WTC11 (cell line): Measurements from ENCODE around the gene TSLP. TPM values are rescaled to one million over a fixed set of nuclear protein-coding genes. Genes with fewer than 3 reads are reported as not detected.

Experiments used
- ATAC-seq: fragments of 200-7000 bp; cut with Tn5 transposase; 2 replicates; pipeline ENCODE4 v1.10.0; 2021; ENCODE audit warnings: mild to moderate bottlenecking, moderate library complexity
- CTCF ChIA-PET: fragments of 300-600 bp; sonication (Branson Sonifier 250); formaldehyde crosslinking; loops from one replicate; lab custom pipeline; 2021; ENCODE audit warnings: antibody characterized with exemption; lab: Charles Lee
- POLR2A ChIA-PET: fragments of 350-600 bp; sonication (Branson Sonifier 250); formaldehyde crosslinking; loops from one replicate; lab custom pipeline; 2021; ENCODE audit warnings: antibody characterized with exemption; lab: Charles Lee
- DNase-seq: peaks from one replicate; pipeline ENCODE4 v3.0.0; 2021; ENCODE audit warnings: low spot score
- H3K27ac Mint-ChIP-seq: 2 replicates; pipeline ENCODE4 v1.8.0; 2021; ENCODE audit warnings: mixed read lengths
- H3K27me3 Mint-ChIP-seq: 2 replicates; pipeline ENCODE4 v1.8.0; 2021; ENCODE audit warnings: low read depth, mild to moderate bottlenecking, moderate library complexity, mixed read lengths
- H3K36me3 Mint-ChIP-seq: 2 replicates; pipeline ENCODE4 v1.8.0; 2021; ENCODE audit warnings: mixed read lengths
- H3K4me1 Mint-ChIP-seq: 2 replicates; pipeline ENCODE4 v1.8.0; 2022; ENCODE audit warnings: mixed read lengths
- H3K4me3 Mint-ChIP-seq: 2 replicates; pipeline ENCODE4 v1.8.0; 2021; ENCODE audit warnings: mild to moderate bottlenecking, moderate library complexity, mixed read lengths
- H3K9me3 Mint-ChIP-seq: 2 replicates; pipeline ENCODE4 v1.8.0; 2021; ENCODE audit warnings: mixed read lengths
- ARID4B ChIP-seq: sonication (generic); formaldehyde crosslinking; IDR thresholded peaks from 2 replicates; pipeline ENCODE4 v1.8.0; 2023; ENCODE audit warnings: missing genetic modification reagents, mild to moderate bottlenecking, borderline replicate concordance
- ATF1 ChIP-seq: sonication (generic); formaldehyde crosslinking; IDR thresholded peaks from 2 replicates; pipeline ENCODE4 v1.8.1; 2023; ENCODE audit warnings: mild to moderate bottlenecking, moderate library complexity, missing genetic modification reagents
- ERG ChIP-seq: fragments of 250-450 bp; sonication (Bioruptor Pico); IDR thresholded peaks from 2 replicates; pipeline ENCODE4 v1.8.0; 2021; ENCODE audit warnings: mild to moderate bottlenecking
- ETV6 ChIP-seq: sonication (generic); formaldehyde crosslinking; IDR thresholded peaks from 2 replicates; pipeline ENCODE4 v1.8.1; 2022; ENCODE audit warnings: mild to moderate bottlenecking, missing genetic modification reagents
- FOXP1 ChIP-seq: sonication (generic); formaldehyde crosslinking; IDR thresholded peaks from 2 replicates; pipeline ENCODE4 v1.8.0; 2022; ENCODE audit warnings: missing genetic modification reagents, mild to moderate bottlenecking, moderate library complexity, borderline replicate concordance
- JAZF1 ChIP-seq: fragments of 250-450 bp; sonication (Bioruptor Pico); IDR thresholded peaks from 2 replicates; pipeline ENCODE4 v1.9.0; 2021; ENCODE audit warnings: moderate library complexity, mild to moderate bottlenecking, inconsistent platforms
- JUN ChIP-seq: sonication (generic); formaldehyde crosslinking; IDR thresholded peaks from 2 replicates; pipeline ENCODE4 v1.8.0; 2023; ENCODE audit warnings: mild to moderate bottlenecking, missing genetic modification reagents
- NFE2L1 ChIP-seq: sonication (generic); formaldehyde crosslinking; IDR thresholded peaks from 2 replicates; pipeline ENCODE4 v1.8.1; 2023; ENCODE audit warnings: missing genetic modification reagents
- NFYB ChIP-seq: sonication (generic); formaldehyde crosslinking; conservative IDR thresholded peaks from 2 replicates; pipeline ENCODE4 v1.8.0; 2022; ENCODE audit warnings: low read depth, missing genetic modification reagents
- NR1H2 ChIP-seq: sonication (generic); formaldehyde crosslinking; IDR thresholded peaks from 2 replicates; pipeline ENCODE4 v1.9.0; 2021; ENCODE audit warnings: mild to moderate bottlenecking, moderate library complexity, missing genetic modification reagents
- SMAD4 ChIP-seq: sonication (generic); formaldehyde crosslinking; IDR thresholded peaks from 2 replicates; pipeline ENCODE4 v1.8.0; 2022; ENCODE audit warnings: mild to moderate bottlenecking, missing genetic modification reagents
- SOX15 ChIP-seq: fragments of 250-450 bp; sonication (Bioruptor Pico); IDR thresholded peaks from 2 replicates; pipeline ENCODE4 v1.9.0; 2021; ENCODE audit warnings: mild to moderate bottlenecking
- TEAD4 ChIP-seq: sonication (generic); formaldehyde crosslinking; IDR thresholded peaks from 2 replicates; pipeline ENCODE4 v1.8.0; 2022; ENCODE audit warnings: mild to moderate bottlenecking, missing genetic modification reagents
- USF2 ChIP-seq: sonication (generic); formaldehyde crosslinking; IDR thresholded peaks from 2 replicates; pipeline ENCODE4 v1.8.1; 2023; ENCODE audit warnings: mild to moderate bottlenecking, missing genetic modification reagents, moderate library complexity
- ZNF416 ChIP-seq: fragments of 250-450 bp; sonication (Bioruptor Pico); IDR thresholded peaks from 2 replicates; pipeline ENCODE4 v1.9.0; 2021; ENCODE audit warnings: mild to moderate bottlenecking, inconsistent platforms
- total RNA-seq: library from RNA; stranded (reverse); gene quantifications from 3 replicates; pipeline ENCODE4 v1.2.3, GENCODE V29; 2021
- TF ChIP-seq, protein P1 (sequence below): fragments of 250-450 bp; sonication (Bioruptor Pico); IDR thresholded peaks from 2 replicates; pipeline ENCODE4 v1.9.0; 2021; ENCODE audit warnings: moderate library complexity, mild to moderate bottlenecking, inconsistent platforms, borderline replicate concordance
- TF ChIP-seq, protein P2 (sequence below): sonication (generic); formaldehyde crosslinking; IDR thresholded peaks from 2 replicates; pipeline ENCODE4 v1.8.1; 2022; ENCODE audit warnings: mild to moderate bottlenecking, moderate library complexity, missing genetic modification reagents
- TF ChIP-seq, protein P3 (sequence below): fragments of 250-450 bp; sonication (Bioruptor Pico); conservative IDR thresholded peaks from 2 replicates; pipeline ENCODE4 v1.9.0; 2021; ENCODE audit warnings: mild to moderate bottlenecking
- TF ChIP-seq, protein P4 (sequence below): sonication (generic); formaldehyde crosslinking; conservative IDR thresholded peaks from 2 replicates; pipeline ENCODE4 v1.8.1; 2022; ENCODE audit warnings: mild to moderate bottlenecking, missing genetic modification reagents
- TF ChIP-seq, protein P5 (sequence below): fragments of 250-450 bp; sonication (Bioruptor Pico); IDR thresholded peaks from 2 replicates; pipeline ENCODE4 v2.1.2; 2022; ENCODE audit warnings: mild to moderate bottlenecking, moderate library complexity

TSLP gene
- total RNA-seq, 1 experiment from 2014 or later, result 0.87 TPM

GRCh38 chr5:111061618-111062017, 9.9 kb upstream of the TSLP start (continued):
- TF ChIP-seq, protein P1, sequence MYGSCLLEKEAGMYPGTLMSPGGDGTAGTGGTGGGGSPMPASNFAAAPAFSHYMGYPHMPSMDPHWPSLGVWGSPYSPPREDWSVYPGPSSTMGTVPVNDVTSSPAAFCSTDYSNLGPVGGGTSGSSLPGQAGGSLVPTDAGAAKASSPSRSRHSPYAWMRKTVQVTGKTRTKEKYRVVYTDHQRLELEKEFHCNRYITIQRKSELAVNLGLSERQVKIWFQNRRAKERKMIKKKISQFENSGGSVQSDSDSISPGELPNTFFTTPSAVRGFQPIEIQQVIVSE (CRISPR knock-in tag), result no peak
- TF ChIP-seq, protein P2, sequence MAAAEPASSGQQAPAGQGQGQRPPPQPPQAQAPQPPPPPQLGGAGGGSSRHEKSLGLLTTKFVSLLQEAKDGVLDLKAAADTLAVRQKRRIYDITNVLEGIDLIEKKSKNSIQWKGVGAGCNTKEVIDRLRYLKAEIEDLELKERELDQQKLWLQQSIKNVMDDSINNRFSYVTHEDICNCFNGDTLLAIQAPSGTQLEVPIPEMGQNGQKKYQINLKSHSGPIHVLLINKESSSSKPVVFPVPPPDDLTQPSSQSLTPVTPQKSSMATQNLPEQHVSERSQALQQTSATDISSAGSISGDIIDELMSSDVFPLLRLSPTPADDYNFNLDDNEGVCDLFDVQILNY (CRISPR knock-in tag), result no peak

DNA sequence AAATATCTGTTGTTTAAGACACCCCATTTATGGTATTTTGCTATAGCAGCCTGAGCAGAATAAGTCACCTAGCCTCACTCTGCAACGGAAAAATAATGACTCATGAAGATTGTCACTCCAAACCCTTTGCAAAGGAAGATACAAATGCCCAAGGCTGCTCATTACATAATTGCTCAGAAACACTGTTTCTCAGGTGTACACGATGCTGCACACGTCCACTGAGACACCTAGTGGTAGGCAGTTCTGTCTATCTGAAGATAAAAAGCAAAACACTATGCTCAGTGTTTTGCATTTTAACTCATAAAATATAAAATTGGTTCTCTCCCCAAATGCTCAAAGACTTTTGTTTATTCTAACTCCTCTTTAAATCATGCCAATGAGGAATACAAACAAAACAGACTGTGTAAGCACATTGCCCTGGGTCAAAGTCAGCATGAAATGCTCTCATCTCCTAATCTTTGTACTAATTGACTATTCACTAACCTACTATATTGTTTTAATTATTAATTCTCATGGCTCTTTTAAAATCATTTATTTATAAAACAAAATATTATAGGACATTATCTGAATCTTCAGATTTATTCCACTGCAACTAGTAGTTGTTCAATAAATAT, 7.7 kb upstream of the TSLP start:
- Mint-ChIP-seq H3K27me3 (peaks cover 20% of the 10 kb centered on the region), H3K27ac (no peak overlapping the region), H3K4me3 (no peak overlapping the region), H3K9me3 (no peaks in the 10 kb centered on the region), H3K36me3 (no peaks in the 10 kb centered on the region)
- CTCF ChIA-PET, result no interaction called here
- no peak for DNase-seq
- TF ChIP-seq SOX15 (no peak), JUN (CRISPR knock-in tag) (no peak), ARID4B (CRISPR knock-in tag) (no peak), ZNF416 (no peak), NFYB (no peak), SMAD4 (no peak), ATF1 (no peak)
- TF ChIP-seq, protein P3, sequence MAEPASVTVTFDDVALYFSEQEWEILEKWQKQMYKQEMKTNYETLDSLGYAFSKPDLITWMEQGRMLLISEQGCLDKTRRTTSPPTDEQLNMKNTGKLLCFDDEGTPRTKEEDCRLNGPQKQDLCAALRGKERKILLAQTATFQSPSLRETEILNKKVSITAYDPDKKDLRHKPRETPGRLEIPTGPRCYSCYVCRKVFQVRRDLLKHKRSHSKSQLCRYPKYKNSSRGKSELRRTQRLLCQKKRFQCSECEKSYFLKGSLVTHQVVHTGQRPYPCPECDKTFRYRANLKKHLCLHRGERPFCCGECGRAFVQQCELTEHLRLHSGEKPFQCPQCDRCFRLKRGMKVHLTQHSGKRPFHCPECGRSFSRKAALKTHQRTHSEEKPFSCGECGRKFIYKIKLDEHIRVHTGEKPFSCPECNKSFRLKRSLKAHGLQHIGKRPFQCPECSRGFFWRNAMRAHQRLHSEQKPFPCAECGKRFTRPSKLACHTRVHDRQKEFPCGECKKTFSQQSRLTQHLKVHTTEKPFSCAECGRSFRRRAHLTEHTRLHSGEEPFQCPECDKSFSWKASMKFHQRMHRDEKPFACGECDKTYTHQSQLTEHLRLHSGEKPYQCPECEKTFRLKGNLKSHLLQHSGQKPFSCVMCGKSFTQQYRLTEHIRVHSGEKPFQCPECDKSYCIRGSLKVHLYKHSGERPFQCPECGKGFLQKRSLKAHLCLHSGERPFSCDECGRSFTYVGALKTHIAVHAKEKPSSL, result no peak
- TF ChIP-seq, protein P4, sequence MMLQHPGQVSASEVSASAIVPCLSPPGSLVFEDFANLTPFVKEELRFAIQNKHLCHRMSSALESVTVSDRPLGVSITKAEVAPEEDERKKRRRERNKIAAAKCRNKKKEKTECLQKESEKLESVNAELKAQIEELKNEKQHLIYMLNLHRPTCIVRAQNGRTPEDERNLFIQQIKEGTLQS (CRISPR knock-in tag), result no peak
- TF ChIP-seq, protein P2 (CRISPR knock-in tag), result no peak
- TF ChIP-seq, all 79 proteins: peak for 0
- ATAC-seq, result no peak
- no peaks in the 10 kb centered on the region for H3K4me1 Mint-ChIP-seq
- POLR2A ChIA-PET, result no interaction called here

GRCh38 chr5:111066261-111066938, 5.1 kb upstream of the TSLP start:
- DNase-seq (no peak), ATAC-seq (no peak)
- H3K9me3 Mint-ChIP-seq, result no peaks in the 10 kb centered on the region
- H3K4me1 Mint-ChIP-seq, result peaks cover 9% of the 10 kb centered on the region
- ChIA-PET CTCF (interaction anchor here (0.6 kb wide), 1 partner anchor 484 kb away, joined by 3 read pairs; no protein-coding TSS in a partner anchor), POLR2A (no interaction called here)
- no peak overlapping the region for H3K27ac Mint-ChIP-seq
- H3K27me3 Mint-ChIP-seq, result peaks cover 46% of the 10 kb centered on the region
- H3K36me3 Mint-ChIP-seq, result no peaks in the 10 kb centered on the region
- H3K4me3 Mint-ChIP-seq, result no peak overlapping the region
- TF ChIP-seq NFE2L1 (no peak), JAZF1 (CRISPR knock-in tag) (no peak), NR1H2 (CRISPR knock-in tag) (no peak), ETV6 (CRISPR knock-in tag) (no peak), ERG (CRISPR knock-in tag) (no peak), TEAD4 (CRISPR knock-in tag) (no peak), USF2 (no peak), FOXP1 (no peak)
- TF ChIP-seq, protein P5, sequence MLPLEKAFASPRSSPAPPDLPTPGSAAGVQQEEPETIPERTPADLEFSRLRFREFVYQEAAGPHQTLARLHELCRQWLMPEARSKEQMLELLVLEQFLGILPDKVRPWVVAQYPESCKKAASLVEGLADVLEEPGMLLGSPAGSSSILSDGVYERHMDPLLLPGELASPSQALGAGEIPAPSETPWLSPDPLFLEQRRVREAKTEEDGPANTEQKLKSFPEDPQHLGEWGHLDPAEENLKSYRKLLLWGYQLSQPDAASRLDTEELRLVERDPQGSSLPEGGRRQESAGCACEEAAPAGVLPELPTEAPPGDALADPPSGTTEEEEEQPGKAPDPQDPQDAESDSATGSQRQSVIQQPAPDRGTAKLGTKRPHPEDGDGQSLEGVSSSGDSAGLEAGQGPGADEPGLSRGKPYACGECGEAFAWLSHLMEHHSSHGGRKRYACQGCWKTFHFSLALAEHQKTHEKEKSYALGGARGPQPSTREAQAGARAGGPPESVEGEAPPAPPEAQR (CRISPR knock-in tag), result no peak
